Measurements from ENCODE around the gene REXO4. TPM values are rescaled to one million over a fixed set of nuclear protein-coding genes. Genes with fewer than 3 reads are reported as not detected.

The REXO4 gene
- total RNA-seq, 2 experiments from 2014 or later, result 35.7 to 45.5 TPM

DNA sequence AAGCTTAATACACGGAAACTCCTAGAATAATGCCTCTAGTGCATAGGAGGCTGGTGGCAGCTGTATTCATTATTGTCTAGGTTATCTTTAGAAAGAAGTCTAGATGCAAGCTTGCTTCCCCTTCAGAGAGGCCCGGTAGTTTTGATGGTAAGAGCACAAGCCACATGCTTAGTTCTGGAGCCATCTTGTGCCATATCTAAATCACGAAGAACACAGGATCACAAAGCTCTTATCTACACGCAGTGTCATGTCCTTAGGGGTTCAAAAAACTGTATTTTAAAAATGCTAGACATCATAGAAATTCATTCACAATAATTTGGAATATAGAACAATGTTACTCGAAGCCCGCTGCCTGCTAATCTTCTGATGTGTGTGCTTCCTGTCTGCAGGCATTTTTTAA is 48.2 kb upstream of the REXO4 start:
- H3K4me2 ChIP-seq (ENCODE audit: low read length), result no peak overlapping the region
- CTCF ChIA-PET (ENCODE audit: unreplicated experiment), result no interaction called here
- TF ChIP-seq EZH2phosphoT487 (IDR thresholded peaks at IDR 0.05; ENCODE audit: borderline replicate concordance, low read depth, low read length), result no peak
- no peak for TF ChIP-seq CTCF (conservative IDR thresholded peaks at IDR 0.05; ENCODE audit: low read length)
- no peaks in the 10 kb centered on the region for H3K79me2 ChIP-seq (ENCODE audit: insufficient read depth, low read depth, low read length)
- H3K4me1 ChIP-seq (ENCODE audit: insufficient read depth, low read length, poor library complexity, severe bottlenecking), result peaks cover 24% of the 10 kb centered on the region
- no peak for DNase-seq (ENCODE audit: low spot score)
- H3K27ac ChIP-seq (ENCODE audit: low read depth, low read length, poor library complexity, severe bottlenecking), result no peak overlapping the region
- no peaks in the 10 kb centered on the region for H3K9me3 ChIP-seq (ENCODE audit: low read length)
- no peaks in the 10 kb centered on the region for H3K9me2 ChIP-seq (ENCODE audit: insufficient read depth, low read length)
- BruUV-seq (replicated peaks), result no TSS peak
- intact Hi-C loops (cut with micrococcal nuclease; ENCODE audit: unreplicated experiment), result no loop called here
- POLR2A ChIA-PET, result no interaction called here
- no peak overlapping the region for H3K4me3 ChIP-seq (ENCODE audit: low read depth, low read length, poor library complexity, severe bottlenecking)
- no peaks in the 10 kb centered on the region for H4K20me1 ChIP-seq (ENCODE audit: insufficient read depth, low read length)
- no peaks in the 10 kb centered on the region; the same call in 1 of the 2 replicates for H3K36me3 ChIP-seq (ENCODE audit: insufficient read depth, low read length)
- no peak overlapping the region for H2AFZ ChIP-seq (ENCODE audit: low read length)

DNA sequence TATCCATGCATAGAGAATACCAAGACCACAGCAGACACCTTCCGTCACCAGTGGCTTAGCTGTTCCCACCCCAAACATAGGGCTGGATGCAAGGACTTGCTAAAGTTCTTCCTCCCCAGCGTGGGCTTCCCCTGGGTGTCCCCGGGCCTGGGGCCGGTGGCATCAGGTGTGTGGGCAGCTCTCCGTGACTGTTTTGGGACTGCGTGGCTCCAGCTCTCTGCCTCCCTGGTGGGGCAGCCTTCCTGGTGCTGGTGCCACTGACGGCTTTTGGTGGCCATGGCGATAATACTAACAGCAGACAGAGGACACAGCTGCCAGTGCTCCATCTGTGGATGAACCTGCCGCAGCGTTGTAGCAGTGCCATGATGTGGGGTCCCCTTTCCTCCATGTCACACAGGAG is 46.8 kb upstream of the REXO4 start:
- Histone ChIP-seq H3K27ac (ENCODE audit: low read depth, low read length, poor library complexity, severe bottlenecking) (no peak overlapping the region), H3K9me2 (ENCODE audit: insufficient read depth, low read length) (no peaks in the 10 kb centered on the region), H4K20me1 (ENCODE audit: insufficient read depth, low read length) (no peaks in the 10 kb centered on the region), H2AFZ (ENCODE audit: low read length) (no peak overlapping the region), H3K79me2 (ENCODE audit: insufficient read depth, low read depth, low read length) (no peaks in the 10 kb centered on the region), H3K4me3 (ENCODE audit: low read depth, low read length, poor library complexity, severe bottlenecking) (no peak overlapping the region), H3K9me3 (ENCODE audit: low read length) (no peaks in the 10 kb centered on the region), H3K36me3 (ENCODE audit: insufficient read depth, low read length) (no peaks in the 10 kb centered on the region), H3K4me1 (ENCODE audit: insufficient read depth, low read length, poor library complexity, severe bottlenecking) (peaks cover 30% of the 10 kb centered on the region), H3K4me2 (ENCODE audit: low read length) (no peak overlapping the region)
- intact Hi-C loops (cut with micrococcal nuclease; ENCODE audit: unreplicated experiment), result loop anchor here (5.0 kb wide), 1 partner anchor 107 kb away; the partner anchor contains the start of genes SURF1 and SURF2
- ChIA-PET CTCF (ENCODE audit: unreplicated experiment) (no interaction called here), POLR2A (no interaction called here)
- no TSS peak for BruUV-seq (replicated peaks)
- no peak for TF ChIP-seq CTCF (conservative IDR thresholded peaks at IDR 0.05; ENCODE audit: low read length)
- TF ChIP-seq EZH2phosphoT487 (IDR thresholded peaks at IDR 0.05; ENCODE audit: borderline replicate concordance, low read depth, low read length), result no peak
- no peak for DNase-seq (ENCODE audit: low spot score)

DNA sequence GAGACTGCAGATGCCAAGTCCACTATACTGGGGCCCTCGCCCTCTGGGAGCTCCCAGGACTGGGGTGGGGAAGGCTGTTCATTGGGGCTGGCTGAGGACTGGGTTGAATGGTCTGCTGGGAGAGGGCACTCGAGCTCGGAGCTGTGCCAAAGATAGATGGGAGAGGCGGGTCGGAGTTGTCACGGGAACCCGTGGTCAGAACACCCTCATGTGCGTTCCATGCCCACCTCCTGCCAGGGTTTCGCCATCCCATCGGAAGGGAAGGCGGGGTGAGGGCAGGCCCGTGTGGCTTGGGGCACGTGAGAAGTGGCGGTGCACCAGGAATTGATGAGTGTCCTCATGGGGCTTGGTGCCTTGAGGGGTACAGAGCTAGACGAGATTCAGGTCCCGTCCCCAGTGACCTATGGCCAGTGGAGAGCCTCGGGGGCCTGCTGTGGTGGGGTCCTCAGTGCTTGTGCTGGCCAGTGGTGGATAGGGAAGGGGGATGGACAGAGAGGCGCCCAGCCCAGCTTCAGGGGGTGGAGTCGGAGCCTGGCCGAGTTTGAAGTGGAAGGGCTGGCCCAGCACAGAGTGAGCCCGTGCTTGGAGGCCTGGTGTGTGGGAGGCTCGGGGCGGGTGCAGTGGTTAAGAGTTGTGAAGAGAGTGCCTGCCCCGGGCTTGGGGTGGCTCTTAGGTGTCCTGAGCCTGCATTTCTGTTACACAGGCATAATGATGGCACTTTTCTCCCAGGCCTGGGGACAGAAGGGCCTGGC is 46.2 kb upstream of the REXO4 start:
- H3K4me3 ChIP-seq (ENCODE audit: low read depth, low read length, poor library complexity, severe bottlenecking), result no peak overlapping the region
- no peaks in the 10 kb centered on the region for H3K9me3 ChIP-seq (ENCODE audit: low read length)
- TF ChIP-seq CTCF (conservative IDR thresholded peaks at IDR 0.05; ENCODE audit: low read length), result no peak
- TF ChIP-seq EZH2phosphoT487 (IDR thresholded peaks at IDR 0.05; ENCODE audit: borderline replicate concordance, low read depth, low read length), result no peak
- peaks cover 34% of the 10 kb centered on the region for H3K4me1 ChIP-seq (ENCODE audit: insufficient read depth, low read length, poor library complexity, severe bottlenecking)
- no peak overlapping the region for H3K4me2 ChIP-seq (ENCODE audit: low read length)
- H4K20me1 ChIP-seq (ENCODE audit: insufficient read depth, low read length), result no peaks in the 10 kb centered on the region
- intact Hi-C loops (cut with micrococcal nuclease; ENCODE audit: unreplicated experiment), result loop anchor here (5.0 kb wide), 1 partner anchor 107 kb away; the partner anchor contains the start of genes SURF1 and SURF2
- no peaks in the 10 kb centered on the region for H3K36me3 ChIP-seq (ENCODE audit: insufficient read depth, low read length)
- ChIA-PET CTCF (ENCODE audit: unreplicated experiment) (interaction anchor here (1.2 kb wide), 1 partner anchor 48 kb away, joined by 3 read pairs; no protein-coding TSS in a partner anchor), POLR2A (no interaction called here)
- no peaks in the 10 kb centered on the region for H3K79me2 ChIP-seq (ENCODE audit: insufficient read depth, low read depth, low read length)
- no peak overlapping the region for H2AFZ ChIP-seq (ENCODE audit: low read length)
- H3K27ac ChIP-seq (ENCODE audit: low read depth, low read length, poor library complexity, severe bottlenecking), result no peak overlapping the region
- DNase-seq (ENCODE audit: low spot score), result no peak
- no peaks in the 10 kb centered on the region for H3K9me2 ChIP-seq (ENCODE audit: insufficient read depth, low read length)
- no TSS peak for BruUV-seq (replicated peaks)
